ENCODE measurements around the gene TEKT5. TPM values are rescaled to one million over a fixed set of nuclear protein-coding genes. Genes with fewer than 3 reads are reported as not detected.

TEKT5 gene
- total RNA-seq, 1 experiment from 2014 or later = not detected

GRCh38 chr16:10578474-10579316 is 116.0 kb downstream of the TEKT5 start:
- H3K4me3 Mint-ChIP-seq (ENCODE audit: unreplicated experiment) = peak overlapping the region; percentile 90
- BruUV-seq (replicated peaks) = no TSS peak
- Histone ChIP-seq H3K4me3 (ENCODE audit: low read depth, low read length) (peak overlapping the region; percentile 18), H3K36me3 (ENCODE audit: control insufficient read depth, insufficient read depth, low read length) (no peaks in the 10 kb centered on the region), H3K9me3 (0 out of 2 replicates have a peak, but pooled peaks cover 4% of the 10 kb centered on the region), H3K4me1 (peaks cover 45% of the 10 kb centered on the region), H3K27me3 (replicated peaks; ENCODE audit: control insufficient read depth, insufficient read depth, low read length) (no peaks in the 10 kb centered on the region)
- peaks cover 48% of the 10 kb centered on the region for H3K4me1 Mint-ChIP-seq (ENCODE audit: low read depth, unreplicated experiment)
- H3K27me3 Mint-ChIP-seq (ENCODE audit: insufficient read depth, unreplicated experiment) = no peaks in the 10 kb centered on the region
- POLR2A ChIA-PET = no interaction called here
- peaks cover 23% of the 10 kb centered on the region for H3K36me3 Mint-ChIP-seq (ENCODE audit: insufficient read depth, unreplicated experiment)
- intact Hi-C loops (cut with micrococcal nuclease; ENCODE audit: unreplicated experiment) = no loop called here
- CTCF ChIA-PET = interaction anchor here (0.6 to 0.8 kb wide), 2 partner anchors 20 to 43 kb away, joined by 3 to 6 read pairs; no protein-coding TSS in a partner anchor
- no peak for DNase-seq
- TF ChIP-seq CTCF (IDR thresholded peaks at IDR 0.05; ENCODE audit: insufficient read depth in 1 of 2, low read depth in 1 of 2, low read length in 1 of 2, severe bottlenecking in 1 of 2, unreplicated experiment in 1 of 2) = no peak
- peak overlapping the region; percentile 79 for H3K27ac Mint-ChIP-seq (ENCODE audit: unreplicated experiment)
- H3K9me3 Mint-ChIP-seq (ENCODE audit: unreplicated experiment) = peaks cover 11% of the 10 kb centered on the region

Other genes with a start within 250 kb of the TEKT5 start
- 187 and 198 TPM in 2 replicates for gene EMP2, start 114.3 kb downstream of the TEKT5 start, total RNA-seq (2022)
- gene NUBP1, start 48.9 kb upstream of the TEKT5 start, total RNA-seq (2022) = 25.3 and 28.3 TPM in 2 replicates
- gene TVP23A, start 123.9 kb upstream of the TEKT5 start, total RNA-seq (2022) = not detected in 2 replicates
- 0.27 and 0.37 TPM in 2 replicates for gene CIITA, start 182.3 kb upstream of the TEKT5 start, total RNA-seq (2022)
- gene DEXI, start 247.5 kb upstream of the TEKT5 start, total RNA-seq (2022) = 23.0 and 23.7 TPM in 2 replicates
- 27.0 and 27.9 TPM in 2 replicates for gene CLEC16A, start 249.6 kb upstream of the TEKT5 start, total RNA-seq (2022)

Data from Caco-2 (cell line).